Astrocyte (in vitro differentiated cells and primary cell): ENCODE measurements around the gene PPIF. TPM values are rescaled to one million over a fixed set of nuclear protein-coding genes. Genes with fewer than 3 reads are reported as not detected.

Source experiments
- DNase-seq: peaks from one replicate; pipeline ENCODE4 v3.0.0-alpha.2; 2010; ENCODE audit warnings: low read depth
- FAIRE-seq: peaks from 2 replicates; lab custom pipeline; 2011; peaks lifted over from hg19 to GRCh38; lab: Jason Lieb, UNC
- H2AFZ ChIP-seq: 2 replicates; pipeline ENCODE4 v1.6.0; 2012; ENCODE audit warnings: low read depth, low read length, inconsistent platforms
- H3K27ac ChIP-seq: 2 replicates; pipeline ENCODE4 v1.5.1; 2011; ENCODE audit warnings: low read depth, low read length, inconsistent platforms
- H3K27me3 ChIP-seq: 2 replicates; pipeline ENCODE4 v1.6.0; 2011; ENCODE audit warnings: low read length, inconsistent platforms; ENCODE audit not compliant: insufficient read depth
- H3K36me3 ChIP-seq: 2 replicates; pipeline ENCODE4 v1.5.1; 2011; ENCODE audit warnings: low read length, inconsistent platforms; ENCODE audit not compliant: insufficient read depth
- H3K4me1 ChIP-seq: 2 replicates; pipeline ENCODE4 v1.5.1; 2011; ENCODE audit warnings: low read length, inconsistent platforms; ENCODE audit not compliant: insufficient read depth
- H3K4me2 ChIP-seq: 2 replicates; pipeline ENCODE4 v1.6.0; 2012; ENCODE audit warnings: low read length, inconsistent platforms
- H3K4me3 ChIP-seq: 2 replicates; pipeline ENCODE4 v1.5.1; 2011; ENCODE audit warnings: low read depth, mild to moderate bottlenecking, low read length, inconsistent platforms; ENCODE audit not compliant: insufficient read depth
- H3K79me2 ChIP-seq: 2 replicates; pipeline ENCODE4 v1.6.0; 2012; ENCODE audit warnings: mild to moderate bottlenecking, low read length, inconsistent platforms; ENCODE audit not compliant: insufficient read depth
- H3K9ac ChIP-seq: 2 replicates; pipeline ENCODE4 v1.6.0; 2012; ENCODE audit warnings: mild to moderate bottlenecking, low read length, inconsistent platforms
- H3K9me3 ChIP-seq: 2 replicates; pipeline ENCODE4 v1.5.1; 2012; ENCODE audit warnings: low read depth, mild to moderate bottlenecking, low read length, inconsistent platforms; ENCODE audit not compliant: insufficient read depth
- H4K20me1 ChIP-seq: 2 replicates; pipeline ENCODE4 v1.6.0; 2012; ENCODE audit warnings: low read length, inconsistent platforms; ENCODE audit not compliant: insufficient read depth
- H3K27ac Mint-ChIP-seq: one replicate; pipeline ENCODE4 v1.8.0; 2021; ENCODE audit warnings: mild to moderate bottlenecking, mixed read lengths; ENCODE audit not compliant: unreplicated experiment
- H3K27me3 Mint-ChIP-seq: one replicate; pipeline ENCODE4 v1.8.0; 2021; ENCODE audit warnings: low read depth, mixed read lengths; ENCODE audit not compliant: unreplicated experiment
- H3K36me3 Mint-ChIP-seq: one replicate; pipeline ENCODE4 v1.8.0; 2021; ENCODE audit warnings: low read depth, mixed read lengths; ENCODE audit not compliant: unreplicated experiment
- H3K4me1 Mint-ChIP-seq: one replicate; pipeline ENCODE4 v1.8.0; 2021; ENCODE audit warnings: low read depth, mixed read lengths; ENCODE audit not compliant: unreplicated experiment
- H3K4me3 Mint-ChIP-seq: one replicate; pipeline ENCODE4 v1.8.0; 2021; ENCODE audit warnings: mild to moderate bottlenecking, moderate library complexity, mixed read lengths; ENCODE audit not compliant: unreplicated experiment
- H3K9me3 Mint-ChIP-seq: one replicate; pipeline ENCODE4 v1.8.0; 2021; ENCODE audit warnings: mild to moderate bottlenecking, mixed read lengths; ENCODE audit not compliant: unreplicated experiment
- CTCF ChIP-seq: IDR thresholded peaks from 2 replicates; pipeline ENCODE4 v1.5.1; 2011; ENCODE audit warnings: low read depth, mild to moderate bottlenecking, inconsistent platforms, low read length, moderate library complexity; ENCODE audit not compliant: insufficient read depth
- EZH2 ChIP-seq: IDR thresholded peaks from 2 replicates; pipeline ENCODE4 v1.6.1; 2012; ENCODE audit warnings: mild to moderate bottlenecking, low read length, inconsistent platforms; ENCODE audit not compliant: insufficient read depth
- total RNA-seq: library from RNA; stranded (reverse); gene quantifications from 2 replicates; pipeline ENCODE4 v1.2.1, GENCODE V29; 2021

The PPIF gene
- total RNA-seq, 1 donor from 2014 or later: 31.7 TPM

- no peak for FAIRE-seq
- Histone ChIP-seq H3K4me2 (no peak overlapping the region), H3K27me3 (no peaks in the 10 kb centered on the region), H2AFZ (no peak overlapping the region), H3K4me1 (peaks cover 19% of the 10 kb centered on the region), H4K20me1 (peaks cover 66% of the 10 kb centered on the region), H3K9me3 (no peaks in the 10 kb centered on the region), H3K79me2 (peaks cover 3% of the 10 kb centered on the region), H3K36me3 (peaks cover 13% of the 10 kb centered on the region), H3K27ac (no peak overlapping the region), H3K4me3 (no peak overlapping the region), H3K9ac (no peak overlapping the region)
- Mint-ChIP-seq H3K9me3 (no peaks in the 10 kb centered on the region), H3K27ac (no peak overlapping the region), H3K4me3 (no peak overlapping the region), H3K4me1 (peaks cover 16% of the 10 kb centered on the region), H3K36me3 (peaks cover 21% of the 10 kb centered on the region), H3K27me3 (peaks cover 2% of the 10 kb centered on the region)
- no peak for TF ChIP-seq CTCF
- no peak for TF ChIP-seq EZH2
- no peak for DNase-seq
Measured at GRCh38 chr10:79313320-79313719, 33.9 kb upstream of the PPIF start.

- H3K27ac Mint-ChIP-seq: no peak overlapping the region
- no peak overlapping the region for H3K4me3 Mint-ChIP-seq
- H3K9ac ChIP-seq: no peak overlapping the region
- H3K27me3 Mint-ChIP-seq: peaks cover 2% of the 10 kb centered on the region
- no peaks in the 10 kb centered on the region for H3K27me3 ChIP-seq
- H2AFZ ChIP-seq: no peak overlapping the region
- H3K9me3 ChIP-seq: no peaks in the 10 kb centered on the region
- H3K79me2 ChIP-seq: peaks cover 3% of the 10 kb centered on the region
- peaks cover 3% of the 10 kb centered on the region for H3K9me3 Mint-ChIP-seq
- H4K20me1 ChIP-seq: peaks cover 60% of the 10 kb centered on the region
- no peak overlapping the region for H3K4me3 ChIP-seq
- peaks cover 23% of the 10 kb centered on the region for H3K4me1 ChIP-seq
- no peak for FAIRE-seq
- H3K4me1 Mint-ChIP-seq: peaks cover 23% of the 10 kb centered on the region
- H3K36me3 ChIP-seq: peaks cover 9% of the 10 kb centered on the region
- no peak overlapping the region for H3K27ac ChIP-seq
- H3K4me2 ChIP-seq: no peak overlapping the region
- H3K36me3 Mint-ChIP-seq: peaks cover 21% of the 10 kb centered on the region
- TF ChIP-seq EZH2 (no peak), CTCF (no peak)
- no peak for DNase-seq
Measured at GRCh38 chr10:79313911-79314439, 33.3 kb upstream of the PPIF start.

- Histone ChIP-seq H3K9me3 (no peaks in the 10 kb centered on the region), H3K4me2 (no peak overlapping the region), H4K20me1 (peaks cover 50% of the 10 kb centered on the region), H3K4me3 (no peak overlapping the region), H3K9ac (no peak overlapping the region), H3K36me3 (peaks cover 9% of the 10 kb centered on the region), H3K27me3 (no peaks in the 10 kb centered on the region), H2AFZ (no peak overlapping the region), H3K4me1 (peaks cover 24% of the 10 kb centered on the region), H3K27ac (no peak overlapping the region), H3K79me2 (peaks cover 3% of the 10 kb centered on the region)
- peaks cover 25% of the 10 kb centered on the region for H3K4me1 Mint-ChIP-seq
- no peak overlapping the region for H3K4me3 Mint-ChIP-seq
- peak overlapping the region; percentile 77 for H3K27ac Mint-ChIP-seq
- peaks cover 17% of the 10 kb centered on the region for H3K36me3 Mint-ChIP-seq
- H3K27me3 Mint-ChIP-seq: peaks cover 2% of the 10 kb centered on the region
- FAIRE-seq: no peak
- TF ChIP-seq CTCF (no peak), EZH2 (no peak)
- H3K9me3 Mint-ChIP-seq: peaks cover 5% of the 10 kb centered on the region
- DNase-seq: no peak
Measured at GRCh38 chr10:79314761-79315601, 32.3 kb upstream of the PPIF start.
